ENCODE measurements around the gene CNTN4. TPM values are rescaled to one million over a fixed set of nuclear protein-coding genes. Genes with fewer than 3 reads are reported as not detected.
"Not testable (repeated sequence)": the region's sequence is repeated elsewhere in the genome, so short reads cannot be mapped to it uniquely, and the experiment has no call there.

CNTN4 gene
- total RNA-seq, 1 donor from 2014 or later = 0.52 TPM

DNA sequence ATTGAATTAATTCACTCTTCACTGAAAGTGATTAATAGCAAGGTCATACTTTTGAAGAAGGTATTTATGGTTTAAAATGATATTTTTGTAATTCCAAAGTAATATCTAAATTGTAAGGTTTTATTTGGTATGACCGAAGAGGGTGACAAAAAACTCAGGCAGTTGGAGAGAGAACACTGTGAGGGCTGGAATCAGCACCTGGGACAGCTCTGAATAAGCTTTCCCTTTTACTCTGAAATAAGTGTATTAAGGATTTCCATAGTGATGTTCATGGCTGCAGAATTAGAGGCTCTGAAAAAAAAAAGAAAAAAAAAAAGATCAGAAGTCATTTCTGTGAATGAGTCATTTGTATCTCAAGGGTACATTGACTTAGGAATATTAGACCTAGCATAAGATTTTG is 712.1 kb downstream of the CNTN4 start:
- no peaks in the 10 kb centered on the region for H3K27me3 Mint-ChIP-seq (ENCODE audit: low read depth)
- no peaks in the 10 kb centered on the region for H3K36me3 Mint-ChIP-seq (ENCODE audit: low read depth)
- TF ChIP-seq CTCF (IDR thresholded peaks at IDR 0.05) = no peak
- no peak for DNase-seq (ENCODE audit: low spot score)
- no peaks in the 10 kb centered on the region for H3K4me1 Mint-ChIP-seq (ENCODE audit: low read depth)
- no peak overlapping the region for H3K4me3 Mint-ChIP-seq (ENCODE audit: unreplicated experiment)
- H3K27ac Mint-ChIP-seq (ENCODE audit: unreplicated experiment) = no peak overlapping the region
- peaks cover 30% of the 10 kb centered on the region for H3K9me3 Mint-ChIP-seq (ENCODE audit: low read depth)

- no peak overlapping the region for H3K4me3 Mint-ChIP-seq (ENCODE audit: unreplicated experiment)
- H3K36me3 Mint-ChIP-seq (ENCODE audit: low read depth) = no peaks in the 10 kb centered on the region
- no peaks in the 10 kb centered on the region for H3K4me1 Mint-ChIP-seq (ENCODE audit: low read depth)
- H3K27ac Mint-ChIP-seq (ENCODE audit: unreplicated experiment) = no peak overlapping the region
- H3K9me3 Mint-ChIP-seq (ENCODE audit: low read depth) = peaks cover 11% of the 10 kb centered on the region
- no peaks in the 10 kb centered on the region for H3K27me3 Mint-ChIP-seq (ENCODE audit: low read depth)
- DNase-seq (ENCODE audit: low spot score) = no peak
- no peak for TF ChIP-seq CTCF (IDR thresholded peaks at IDR 0.05)
These were observed 720.9 kb downstream of the CNTN4 start for GRCh38 chr3:2819571-2819970.

- not testable (repeated sequence) for H3K36me3 Mint-ChIP-seq (ENCODE audit: low read depth); H3K27me3 Mint-ChIP-seq (ENCODE audit: low read depth); H3K27ac Mint-ChIP-seq (ENCODE audit: unreplicated experiment); H3K9me3 Mint-ChIP-seq (ENCODE audit: low read depth); H3K4me1 Mint-ChIP-seq (ENCODE audit: low read depth); DNase-seq (ENCODE audit: low spot score); H3K4me3 Mint-ChIP-seq (ENCODE audit: unreplicated experiment)
These were observed 722.3 kb downstream of the CNTN4 start for GRCh38 chr3:2820982-2821381.

DNA sequence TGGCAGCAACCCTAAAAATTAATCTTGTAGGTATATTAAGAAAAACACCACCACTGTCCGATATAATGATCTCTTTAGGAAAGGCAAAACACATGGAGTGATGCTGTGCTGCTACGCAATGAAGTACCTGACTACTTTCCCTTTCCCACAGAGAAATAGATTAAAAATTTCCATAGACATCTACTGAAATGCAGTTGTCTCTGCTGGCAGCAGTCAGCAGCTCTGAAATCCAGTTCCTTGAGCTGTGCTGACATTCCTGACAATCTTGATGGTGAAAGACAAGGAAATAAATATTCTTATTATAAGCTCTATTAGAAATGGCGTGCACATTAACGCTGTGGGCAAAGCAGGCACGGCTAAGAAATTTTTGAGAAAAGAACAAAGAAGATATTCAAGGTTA is 723.9 kb downstream of the CNTN4 start:
- no peaks in the 10 kb centered on the region for H3K9me3 Mint-ChIP-seq (ENCODE audit: low read depth)
- H3K4me3 Mint-ChIP-seq (ENCODE audit: unreplicated experiment) = no peak overlapping the region
- no peaks in the 10 kb centered on the region for H3K4me1 Mint-ChIP-seq (ENCODE audit: low read depth)
- DNase-seq (ENCODE audit: low spot score) = no peak
- H3K27ac Mint-ChIP-seq (ENCODE audit: unreplicated experiment) = no peak overlapping the region
- no peak for TF ChIP-seq CTCF (IDR thresholded peaks at IDR 0.05)
- H3K36me3 Mint-ChIP-seq (ENCODE audit: low read depth) = no peaks in the 10 kb centered on the region
- H3K27me3 Mint-ChIP-seq (ENCODE audit: low read depth) = no peaks in the 10 kb centered on the region

GRCh38 chr3:2823031-2823430 is 724.4 kb downstream of the CNTN4 start:
- no peak for TF ChIP-seq CTCF (IDR thresholded peaks at IDR 0.05)
- H3K4me1 Mint-ChIP-seq (ENCODE audit: low read depth) = no peaks in the 10 kb centered on the region
- H3K27ac Mint-ChIP-seq (ENCODE audit: unreplicated experiment) = no peak overlapping the region
- H3K9me3 Mint-ChIP-seq (ENCODE audit: low read depth) = no peaks in the 10 kb centered on the region
- H3K36me3 Mint-ChIP-seq (ENCODE audit: low read depth) = no peaks in the 10 kb centered on the region
- no peaks in the 10 kb centered on the region for H3K27me3 Mint-ChIP-seq (ENCODE audit: low read depth)
- H3K4me3 Mint-ChIP-seq (ENCODE audit: unreplicated experiment) = no peak overlapping the region
- DNase-seq (ENCODE audit: low spot score) = no peak

GRCh38 chr3:2823437-2824211 is 725.0 kb downstream of the CNTN4 start:
- Mint-ChIP-seq H3K36me3 (ENCODE audit: low read depth) (no peaks in the 10 kb centered on the region), H3K27ac (ENCODE audit: unreplicated experiment) (no peak overlapping the region), H3K4me1 (ENCODE audit: low read depth) (no peaks in the 10 kb centered on the region), H3K4me3 (ENCODE audit: unreplicated experiment) (no peak overlapping the region), H3K9me3 (ENCODE audit: low read depth) (no peaks in the 10 kb centered on the region), H3K27me3 (ENCODE audit: low read depth) (no peaks in the 10 kb centered on the region)
- no peak for TF ChIP-seq CTCF (IDR thresholded peaks at IDR 0.05)
- DNase-seq (ENCODE audit: low spot score) = no peak

All from chondrocyte (in vitro differentiated cells).